ENCODE data around the gene TOR1A. TPM values are rescaled to one million over a fixed set of nuclear protein-coding genes. Genes with fewer than 3 reads are reported as not detected.

Gene TOR1A
- total RNA-seq, 1 donor from 2014 or later = 29.5 TPM

- CTCF ChIA-PET = no interaction called here
- no peak overlapping the region for H3K27ac Mint-ChIP-seq
- POLR2A ChIA-PET = interaction anchor here (1.6 to 2.2 kb wide), 2 partner anchors 12 to 20 kb away, joined by 5 to 17 read pairs; partner anchors contain the start of genes C9orf78, TOR1B and USP20
- H3K4me3 Mint-ChIP-seq = peak overlapping the region; percentile 85
- ATAC-seq (ENCODE audit: low read depth) (no peak), DNase-seq (no peak)
- H3K36me3 Mint-ChIP-seq (ENCODE audit: low read depth) = peaks cover 39% of the 10 kb centered on the region
- H3K27me3 Mint-ChIP-seq = no peaks in the 10 kb centered on the region
- intact Hi-C loops (cut with micrococcal nuclease) = loop anchor here (5.0 kb wide), 1 partner anchor 229 kb away; the partner anchor contains the start of gene GPR107
- no peak for TF ChIP-seq CTCF (IDR thresholded peaks at IDR 0.05)
- no peaks in the 10 kb centered on the region for H3K9me3 Mint-ChIP-seq
- H3K4me1 Mint-ChIP-seq = peaks cover 13% of the 10 kb centered on the region
These were observed 916 bp downstream of the TOR1A start for GRCh38 chr9:129822898-129823541.

DNA sequence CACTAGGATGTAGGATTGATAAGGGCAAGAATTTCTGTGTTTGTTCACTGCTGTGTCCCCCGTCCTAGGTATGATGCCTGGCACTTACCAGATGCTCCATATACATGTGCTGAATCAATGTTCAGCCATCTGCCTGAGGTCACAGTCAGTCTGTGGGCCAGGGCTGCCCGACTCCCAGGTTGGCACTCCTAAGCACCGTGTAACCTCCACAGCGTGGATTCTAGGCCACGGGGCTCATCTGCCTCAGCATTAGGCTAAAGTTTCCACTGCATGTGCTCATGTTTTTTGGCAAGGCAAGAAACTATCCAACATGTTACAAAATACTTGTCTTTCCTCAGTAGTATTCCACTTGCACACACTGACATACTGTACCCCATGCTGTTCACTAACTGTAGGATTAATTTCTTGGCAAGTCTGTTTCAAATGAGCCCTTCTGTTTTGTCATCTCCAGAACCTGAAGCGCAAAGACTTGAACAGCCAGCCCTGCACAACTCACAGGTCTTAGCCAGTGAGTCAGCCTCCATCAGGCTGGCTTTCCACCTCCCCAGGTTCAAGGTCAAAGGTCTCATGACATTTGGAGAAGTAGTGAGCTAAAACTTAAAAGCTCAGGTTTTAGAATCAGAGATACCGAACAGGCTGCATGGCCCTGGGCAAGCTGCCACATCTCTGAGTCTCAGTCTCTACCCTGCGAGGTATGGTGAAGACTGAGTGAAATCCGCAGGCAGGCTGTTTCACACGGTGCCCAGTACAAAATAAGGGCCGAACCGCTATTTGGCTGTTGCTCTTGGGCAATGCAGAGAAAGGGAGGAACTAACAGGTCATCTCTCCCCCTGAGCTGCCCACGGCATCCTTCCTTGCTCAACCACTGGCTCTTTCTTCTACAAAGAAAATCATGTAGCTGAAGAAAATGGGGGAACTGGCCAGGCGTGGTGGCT, 7.2 kb downstream of the TOR1A start:
- Mint-ChIP-seq H3K27me3 (no peaks in the 10 kb centered on the region), H3K9me3 (no peaks in the 10 kb centered on the region), H3K4me3 (no peak overlapping the region), H3K27ac (no peak overlapping the region), H3K4me1 (peaks cover 4% of the 10 kb centered on the region), H3K36me3 (ENCODE audit: low read depth) (peaks cover 72% of the 10 kb centered on the region)
- POLR2A ChIA-PET = interaction anchor here (0.5 kb wide), 1 partner anchor 15 kb away, joined by 3 read pairs; no protein-coding TSS in a partner anchor
- CTCF ChIA-PET = no interaction called here
- ATAC-seq (ENCODE audit: low read depth) (no peak), DNase-seq (no peak)
- intact Hi-C loops (cut with micrococcal nuclease) = no loop called here
- TF ChIP-seq CTCF (IDR thresholded peaks at IDR 0.05) = no peak

DNA sequence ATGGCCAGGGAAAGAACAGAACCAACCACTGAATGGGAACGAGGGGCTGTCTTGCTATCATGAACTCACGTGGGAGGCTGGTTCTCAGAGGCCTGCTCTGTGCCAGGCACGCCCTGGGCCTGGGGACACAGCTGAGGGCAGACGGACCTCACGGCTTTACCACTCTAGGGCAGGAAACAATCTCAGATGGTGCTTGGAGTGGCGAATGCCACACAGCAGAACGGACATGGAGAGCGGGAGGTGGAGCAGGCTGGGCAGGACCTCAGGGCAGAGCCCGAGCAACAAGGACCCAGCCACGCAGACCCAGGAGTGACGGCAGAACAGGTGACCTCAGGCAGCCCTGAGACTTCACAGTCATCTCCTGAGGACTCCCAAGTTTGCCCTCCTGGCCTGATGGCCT, 8.7 kb downstream of the TOR1A start:
- intact Hi-C loops (cut with micrococcal nuclease) = no loop called here
- Mint-ChIP-seq H3K27me3 (no peaks in the 10 kb centered on the region), H3K9me3 (no peaks in the 10 kb centered on the region), H3K4me1 (peaks cover 4% of the 10 kb centered on the region), H3K4me3 (no peak overlapping the region), H3K27ac (no peak overlapping the region), H3K36me3 (ENCODE audit: low read depth) (peaks cover 78% of the 10 kb centered on the region)
- DNase-seq (no peak), ATAC-seq (ENCODE audit: low read depth) (no peak)
- TF ChIP-seq CTCF (IDR thresholded peaks at IDR 0.05) = no peak
- ChIA-PET CTCF (no interaction called here), POLR2A (no interaction called here)

GRCh38 chr9:129814432-129815223, 9.3 kb downstream of the TOR1A start:
- DNase-seq (no peak), ATAC-seq (ENCODE audit: low read depth) (no peak)
- peaks cover 81% of the 10 kb centered on the region for H3K36me3 Mint-ChIP-seq (ENCODE audit: low read depth)
- H3K27me3 Mint-ChIP-seq = no peaks in the 10 kb centered on the region
- TF ChIP-seq CTCF (IDR thresholded peaks at IDR 0.05) = no peak
- ChIA-PET CTCF (no interaction called here), POLR2A (no interaction called here)
- intact Hi-C loops (cut with micrococcal nuclease) = no loop called here
- H3K9me3 Mint-ChIP-seq = no peaks in the 10 kb centered on the region
- no peak overlapping the region for H3K4me3 Mint-ChIP-seq
- no peak overlapping the region for H3K27ac Mint-ChIP-seq
- peaks cover 4% of the 10 kb centered on the region for H3K4me1 Mint-ChIP-seq
